Measurements from ENCODE around the gene PLSCR2.

GRCh38 chr3:146468671-146469149 is 651 bp downstream of the PLSCR2 start:
- TF ChIP-seq EZH2phosphoT487 (conservative IDR thresholded peaks at IDR 0.05; ENCODE audit: low read length): no peak
- no peak for TF ChIP-seq CTCF (IDR thresholded peaks at IDR 0.05; ENCODE audit: insufficient read depth, low read length, poor library complexity, severe bottlenecking)
